Measurements from ENCODE around the gene NYAP2.

Gene NYAP2

GRCh38 chr2:225399504-225399903, at the start of gene NYAP2:
Gene NYAP2, plus strand, starts transcription at chr2:225399710. Its CDS starts 9,171 bp downstream, at chr2:225408881.
- no peak for DNase-seq (ENCODE audit: low read depth in 2 of 2)

DNA sequence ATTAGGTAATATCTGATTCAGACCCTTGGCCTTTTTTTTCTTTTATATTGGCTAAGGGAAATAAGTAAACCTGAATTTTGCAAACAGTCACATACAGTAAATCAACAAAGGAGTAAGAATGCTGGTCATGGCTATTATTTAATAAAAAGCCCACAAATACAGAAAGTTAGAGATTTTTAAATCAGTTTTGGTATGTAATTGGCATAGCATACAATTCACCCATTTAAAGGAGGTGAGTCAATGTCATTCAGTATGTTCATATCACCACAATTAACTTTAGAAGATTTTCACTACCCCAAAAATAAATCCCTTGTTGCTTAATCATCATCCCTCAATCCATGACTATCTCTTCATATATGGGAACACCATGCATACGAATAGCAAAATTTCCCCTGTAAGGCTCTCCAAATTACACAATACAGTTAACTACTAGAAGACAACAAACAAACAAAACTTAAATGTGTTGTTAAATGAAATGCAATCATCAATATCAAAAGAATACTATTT, 45.9 kb upstream of the NYAP2 start:
- no peak for DNase-seq (ENCODE audit: low read depth in 2 of 2)

DNA sequence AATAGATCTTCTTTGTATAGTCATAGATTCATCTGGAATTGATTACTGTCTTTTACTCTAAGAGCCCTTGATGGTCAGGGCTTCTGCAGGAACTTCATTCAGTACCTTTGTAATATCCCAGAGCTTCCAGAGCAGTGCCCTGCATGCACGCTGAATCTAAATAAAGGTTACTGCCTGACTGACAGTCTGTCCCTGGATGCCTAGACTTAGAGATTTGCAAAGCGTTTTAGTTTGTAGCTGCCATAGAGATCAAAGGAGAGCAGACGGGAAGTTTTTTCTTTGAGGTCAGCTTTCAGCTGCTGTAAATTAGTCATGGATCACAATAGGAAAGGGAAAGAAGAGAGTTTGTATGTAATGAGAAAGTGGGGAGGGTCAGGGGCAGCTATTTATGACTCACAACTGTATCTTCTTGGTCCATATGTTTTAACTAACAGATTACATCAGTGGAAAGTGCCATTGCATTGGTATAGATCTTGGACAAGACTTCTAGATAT, 45.2 kb upstream of the NYAP2 start:
- no peak for DNase-seq (ENCODE audit: low read depth in 2 of 2)

- DNase-seq (ENCODE audit: low read depth in 2 of 2), result no peak
Measured at GRCh38 chr2:225355788-225356187, 43.7 kb upstream of the NYAP2 start.

- no peak for DNase-seq (ENCODE audit: low read depth in 2 of 2)
Measured at GRCh38 chr2:225366731-225367130, 32.8 kb upstream of the NYAP2 start.

DNA sequence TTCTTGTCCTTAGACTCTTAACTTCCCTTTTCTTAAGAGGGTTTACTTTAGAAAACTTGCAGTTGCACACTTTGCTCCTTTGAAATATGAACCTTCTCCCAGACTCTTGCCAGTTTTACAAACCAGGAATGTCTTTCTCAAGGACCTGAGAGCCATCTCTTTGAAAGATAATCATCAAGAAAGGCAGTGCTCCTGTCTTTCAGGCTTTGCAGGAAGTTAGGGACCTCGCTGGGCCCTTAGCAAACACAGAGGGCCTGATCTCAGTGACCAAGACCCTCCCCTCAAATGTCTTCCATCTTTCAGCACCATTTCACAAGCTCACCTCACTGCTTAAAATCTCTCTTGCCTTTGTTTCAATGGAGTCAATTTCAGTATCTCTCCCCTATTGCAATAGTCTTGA, 32.0 kb upstream of the NYAP2 start:
- no peak for DNase-seq (ENCODE audit: low read depth in 2 of 2)

DNA sequence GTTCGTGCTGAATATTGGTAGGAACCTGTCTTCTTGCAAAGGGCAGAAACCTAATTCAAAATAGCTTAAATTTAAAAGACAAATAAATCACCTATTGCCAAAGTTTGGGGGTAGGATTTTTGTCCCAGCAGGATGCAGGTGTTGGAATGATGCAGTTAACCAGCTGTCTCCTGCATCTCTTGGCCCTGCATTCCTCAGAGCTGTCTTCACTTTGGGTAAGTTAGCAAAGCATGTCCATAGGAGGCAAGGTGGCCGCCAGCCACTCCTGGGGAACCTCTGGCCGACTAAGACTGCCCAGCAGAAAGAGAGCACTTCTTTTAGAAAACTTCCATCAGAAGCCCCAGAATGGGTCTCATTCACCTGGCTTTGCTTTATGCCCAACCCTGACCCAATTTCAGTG, 20.5 kb upstream of the NYAP2 start:
- DNase-seq (ENCODE audit: low read depth in 2 of 2), result no peak

DNA sequence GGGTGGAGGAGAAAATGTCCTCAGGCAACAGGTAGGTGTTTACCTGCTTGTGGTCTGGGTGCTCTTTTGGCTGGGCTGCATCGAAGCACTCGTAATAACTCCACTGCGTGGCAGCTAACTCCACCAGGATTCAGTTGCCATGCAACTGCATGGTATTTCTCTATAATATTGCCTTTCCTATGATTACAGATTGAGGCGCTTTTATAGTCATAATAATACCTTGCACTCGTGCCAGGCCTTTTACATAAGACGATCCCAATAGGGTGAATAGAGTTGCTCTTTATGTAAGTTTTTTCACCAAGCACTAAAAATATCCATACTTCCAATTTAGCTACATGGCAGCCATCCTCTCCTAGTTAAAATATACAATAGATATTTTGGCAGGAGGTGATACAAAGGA, 19.7 kb upstream of the NYAP2 start:
- DNase-seq (ENCODE audit: low read depth in 2 of 2), result no peak

GRCh38 chr2:225381609-225382008, 17.9 kb upstream of the NYAP2 start:
- DNase-seq (ENCODE audit: low read depth in 2 of 2), result no peak

- DNase-seq (ENCODE audit: low read depth in 2 of 2), result no peak
Measured at GRCh38 chr2:225398372-225398771, 1.1 kb upstream of the NYAP2 start.

- no peak for DNase-seq (ENCODE audit: low read depth in 2 of 2)
Measured at GRCh38 chr2:225400060-225400511, 576 bp downstream of the NYAP2 start.

- no peak for DNase-seq (ENCODE audit: low read depth in 2 of 2)
Measured at GRCh38 chr2:225400546-225401400, 1.3 kb downstream of the NYAP2 start.

DNA sequence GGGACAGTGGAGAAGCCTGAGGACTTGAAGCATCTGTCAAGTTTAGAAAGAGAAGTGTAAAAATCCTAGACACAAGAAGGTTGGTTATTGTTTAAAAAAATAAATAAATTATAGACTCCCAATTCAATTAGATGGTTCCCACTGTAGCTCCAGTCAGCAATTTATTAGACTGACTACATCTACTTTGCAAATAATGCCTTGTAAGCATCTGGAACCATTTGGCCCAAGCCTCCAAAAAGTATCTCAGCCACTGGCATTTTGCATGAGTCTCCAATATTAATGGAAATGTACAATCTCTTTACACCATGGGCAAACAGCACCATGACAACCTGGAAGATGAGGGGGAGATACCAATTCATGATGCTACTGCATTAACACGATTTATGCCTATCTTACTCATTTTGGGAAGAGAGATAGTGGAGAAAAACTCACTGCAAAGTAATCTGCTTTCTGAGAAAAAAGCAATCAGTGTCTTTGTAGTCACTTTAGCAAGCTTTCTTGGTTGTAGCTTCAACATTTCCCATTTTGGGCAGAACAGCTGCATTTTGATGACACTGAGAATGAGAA, 2.8 kb downstream of the NYAP2 start:
- DNase-seq (ENCODE audit: low read depth in 2 of 2), result no peak

- DNase-seq (ENCODE audit: low read depth in 2 of 2), result no peak
Measured at GRCh38 chr2:225411452-225411851, 11.9 kb downstream of the NYAP2 start.

DNA sequence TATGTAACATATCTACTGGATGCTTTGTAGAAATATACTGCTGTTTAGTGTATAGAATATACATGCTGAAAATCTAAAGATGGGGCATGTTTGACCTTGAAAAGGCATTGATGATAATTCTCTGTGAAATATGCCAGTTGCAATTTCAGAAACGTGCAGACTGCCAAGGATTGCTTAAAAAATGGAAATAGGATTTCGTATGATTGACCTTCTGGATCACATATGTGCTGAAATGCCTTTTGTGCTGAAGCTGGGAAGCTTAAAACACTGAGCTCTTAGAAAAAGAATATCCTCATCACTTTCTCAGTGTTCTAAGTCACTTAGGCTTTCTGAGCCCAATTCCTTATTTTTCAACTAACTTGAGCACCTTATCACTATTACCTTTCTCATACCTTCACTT, 14.3 kb downstream of the NYAP2 start:
- DNase-seq (ENCODE audit: low read depth in 2 of 2), result no peak

DNA sequence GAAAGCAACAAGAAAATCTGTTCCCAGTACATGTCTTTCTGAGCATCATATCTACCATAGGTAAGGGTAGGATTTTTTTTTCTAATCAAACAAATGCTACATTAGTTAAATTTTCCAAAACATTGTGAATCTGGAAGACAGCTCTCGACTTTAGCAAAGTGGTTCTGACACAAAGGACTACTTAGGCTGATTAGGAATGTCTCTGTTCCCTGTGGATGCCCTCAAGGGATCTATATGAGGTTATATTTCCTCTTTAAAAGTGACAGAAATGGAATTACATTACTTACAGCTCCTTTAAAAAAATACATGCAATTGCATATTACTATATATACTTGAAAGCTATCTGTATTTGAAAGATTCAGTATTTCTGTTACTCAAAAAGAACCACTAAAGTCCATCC, 15.4 kb downstream of the NYAP2 start:
- DNase-seq (ENCODE audit: low read depth in 2 of 2), result no peak

DNA sequence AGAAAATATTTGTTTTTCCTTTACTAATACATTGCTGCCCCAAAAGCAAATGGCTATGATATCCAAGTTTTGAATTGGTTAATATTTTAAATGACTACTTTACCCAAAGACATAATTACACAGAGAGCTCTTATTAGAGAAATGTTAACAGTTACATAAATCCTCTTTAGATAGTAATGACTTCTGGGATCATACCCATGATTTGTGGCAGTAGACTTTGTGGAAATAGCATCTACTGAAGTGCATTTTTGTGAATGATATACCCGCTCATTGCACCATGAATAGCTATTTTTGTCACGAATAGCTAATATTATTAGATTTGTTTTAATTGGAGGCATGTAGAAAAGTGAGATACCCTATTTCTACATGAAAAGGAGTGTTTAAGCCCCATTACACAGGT, 15.8 kb downstream of the NYAP2 start:
- DNase-seq (ENCODE audit: low read depth in 2 of 2), result no peak

GRCh38 chr2:225415792-225416191, 16.3 kb downstream of the NYAP2 start:
- DNase-seq (ENCODE audit: low read depth in 2 of 2), result no peak

- no peak for DNase-seq (ENCODE audit: low read depth in 2 of 2)
Measured at GRCh38 chr2:225416616-225417367, 17.3 kb downstream of the NYAP2 start.

DNA sequence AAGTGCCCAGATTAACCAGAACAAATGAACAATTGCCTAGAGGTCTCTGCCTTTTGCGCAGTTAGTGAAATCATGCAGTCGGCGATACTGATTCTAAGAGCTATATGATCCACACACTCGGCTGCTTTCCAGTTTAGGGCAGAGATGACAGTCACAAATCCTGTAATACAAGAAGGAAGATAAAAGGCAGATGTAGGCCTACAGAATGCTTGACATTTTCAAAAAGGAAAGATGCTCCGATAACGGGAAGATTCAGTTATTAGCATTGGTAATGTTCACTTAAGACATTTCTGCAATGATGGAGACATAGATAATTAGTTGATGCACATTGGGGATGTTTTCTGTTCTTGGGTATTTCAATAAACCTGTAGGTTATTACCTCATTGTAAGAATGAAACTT, 19.5 kb downstream of the NYAP2 start:
- DNase-seq (ENCODE audit: low read depth in 2 of 2), result no peak

GRCh38 chr2:225422145-225422544, 22.6 kb downstream of the NYAP2 start:
- DNase-seq (ENCODE audit: low read depth in 2 of 2), result no peak

DNA sequence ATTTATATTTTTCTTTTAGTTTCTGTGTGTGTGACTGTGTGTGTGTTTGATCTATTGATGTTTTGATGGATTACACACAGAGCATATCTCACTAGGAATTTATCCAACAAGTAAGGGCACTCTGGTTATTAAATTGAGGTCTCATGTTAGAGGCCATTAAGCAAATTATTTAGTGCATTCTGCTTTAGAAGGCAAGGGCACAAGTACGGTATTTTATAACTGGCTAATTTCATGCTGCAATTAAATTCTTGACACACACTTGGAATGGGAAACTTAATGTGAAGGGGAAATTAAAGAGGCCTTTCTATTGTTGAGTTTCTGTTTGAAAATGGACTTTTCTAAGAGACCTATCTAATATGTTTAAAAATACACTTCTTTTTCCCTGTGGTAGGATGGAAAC, 25.8 kb downstream of the NYAP2 start:
- DNase-seq (ENCODE audit: low read depth in 2 of 2), result no peak

Measured in stimulated activated CD4-positive, alpha-beta T cell treated with anti-CD3 and anti-CD28 coated beads, Interleukin-15, amount 100 ng/mL, for 48 hours (primary cell).